ENCODE results near the gene DYNLL1.

Gene DYNLL1

DNA sequence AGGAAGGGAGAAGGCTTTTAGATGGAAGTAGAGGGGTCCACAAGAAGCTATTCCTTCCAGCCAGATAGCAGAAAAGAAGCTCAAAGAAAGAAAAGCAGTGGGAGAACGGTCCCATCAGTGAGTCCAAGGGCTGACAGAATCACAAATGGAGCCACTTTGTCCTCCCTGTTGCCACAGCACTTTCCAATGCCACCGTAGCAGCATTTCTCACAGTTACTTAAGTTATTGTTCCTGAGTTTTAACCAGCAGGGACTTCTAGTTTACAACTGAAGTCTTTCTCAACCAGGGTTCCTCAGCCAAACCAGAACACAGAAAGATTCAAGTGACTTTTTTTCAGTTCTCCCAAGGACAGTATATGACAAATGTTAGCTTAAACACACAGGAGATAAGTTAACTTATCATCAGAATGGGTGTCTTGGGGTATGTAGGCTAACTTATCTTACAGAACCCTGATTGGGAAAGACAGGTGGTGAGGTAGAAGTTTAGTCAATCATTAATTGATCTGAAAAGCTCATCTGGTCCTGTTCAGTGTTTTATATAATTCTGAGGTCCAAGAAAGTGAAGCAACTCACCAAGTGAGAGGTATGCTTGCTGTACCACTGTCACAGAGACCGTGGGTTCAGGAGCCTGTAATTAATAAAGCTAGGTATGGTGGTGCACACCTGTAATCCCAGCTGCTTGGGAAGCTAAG is 42.7 kb upstream of the DYNLL1 start:
- peak overlapping the region; percentile 74 for H3K27ac ChIP-seq (ENCODE audit: low read depth, low read length)
- H3K4me3 ChIP-seq (ENCODE audit: low read length) = peak overlapping the region; percentile 38
- H3K4me1 ChIP-seq (ENCODE audit: control insufficient read depth, low read length) = peaks cover 51% of the 10 kb centered on the region
- no peaks in the 10 kb centered on the region for H3K27me3 ChIP-seq (ENCODE audit: control insufficient read depth, low read length)
- H3K36me3 ChIP-seq (ENCODE audit: control insufficient read depth, low read length) = peaks cover 74% of the 10 kb centered on the region
- H3K79me2 ChIP-seq (ENCODE audit: control insufficient read depth, low read length) = peaks cover 63% of the 10 kb centered on the region
- peaks cover 41% of the 10 kb centered on the region for H3F3A ChIP-seq (ENCODE audit: control insufficient read depth, insufficient read depth)
- H3K4me2 ChIP-seq (ENCODE audit: low read length) = peak overlapping the region; percentile 62
- no peaks in the 10 kb centered on the region for H3K9me2 ChIP-seq (replicated peaks; ENCODE audit: control insufficient read depth, low read length)
- H4K20me1 ChIP-seq (ENCODE audit: control insufficient read depth, insufficient read depth, low read depth, low read length) = no peaks in the 10 kb centered on the region; the same call in 1 of the 2 replicates
- TF ChIP-seq, protein P1, sequence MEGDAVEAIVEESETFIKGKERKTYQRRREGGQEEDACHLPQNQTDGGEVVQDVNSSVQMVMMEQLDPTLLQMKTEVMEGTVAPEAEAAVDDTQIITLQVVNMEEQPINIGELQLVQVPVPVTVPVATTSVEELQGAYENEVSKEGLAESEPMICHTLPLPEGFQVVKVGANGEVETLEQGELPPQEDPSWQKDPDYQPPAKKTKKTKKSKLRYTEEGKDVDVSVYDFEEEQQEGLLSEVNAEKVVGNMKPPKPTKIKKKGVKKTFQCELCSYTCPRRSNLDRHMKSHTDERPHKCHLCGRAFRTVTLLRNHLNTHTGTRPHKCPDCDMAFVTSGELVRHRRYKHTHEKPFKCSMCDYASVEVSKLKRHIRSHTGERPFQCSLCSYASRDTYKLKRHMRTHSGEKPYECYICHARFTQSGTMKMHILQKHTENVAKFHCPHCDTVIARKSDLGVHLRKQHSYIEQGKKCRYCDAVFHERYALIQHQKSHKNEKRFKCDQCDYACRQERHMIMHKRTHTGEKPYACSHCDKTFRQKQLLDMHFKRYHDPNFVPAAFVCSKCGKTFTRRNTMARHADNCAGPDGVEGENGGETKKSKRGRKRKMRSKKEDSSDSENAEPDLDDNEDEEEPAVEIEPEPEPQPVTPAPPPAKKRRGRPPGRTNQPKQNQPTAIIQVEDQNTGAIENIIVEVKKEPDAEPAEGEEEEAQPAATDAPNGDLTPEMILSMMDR (IDR thresholded peaks at IDR 0.05; ENCODE audit: low read depth, low read length, poor library complexity, severe bottlenecking) = no peak
- no peak for TF ChIP-seq EZH2phosphoT487 (IDR thresholded peaks at IDR 0.05; ENCODE audit: borderline replicate concordance, low read length)
- H3K9me3 ChIP-seq (ENCODE audit: control insufficient read depth, insufficient read depth, low read length) = no peaks in the 10 kb centered on the region

DNA sequence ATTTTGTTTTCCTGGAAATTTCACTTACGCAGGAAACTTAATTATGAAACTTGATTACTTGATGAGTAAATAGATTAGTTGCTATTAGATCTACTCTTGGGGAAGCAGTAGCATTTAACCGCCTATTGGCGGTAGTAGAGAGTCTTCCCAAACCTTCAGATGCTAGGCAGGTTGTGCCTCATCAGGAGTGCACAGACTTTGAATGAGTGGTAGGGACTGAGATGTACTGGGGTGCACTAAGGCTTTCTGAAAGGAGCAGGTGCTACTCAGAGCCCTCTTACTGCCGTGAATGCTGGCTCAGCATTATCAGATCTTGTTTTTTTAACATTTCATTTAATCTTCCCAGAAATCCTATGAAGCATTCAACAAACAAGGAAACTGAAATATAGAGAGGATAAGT is 41.9 kb upstream of the DYNLL1 start:
- H4K20me1 ChIP-seq (ENCODE audit: control insufficient read depth, insufficient read depth, low read depth, low read length) = no peaks in the 10 kb centered on the region; the same call in 1 of the 2 replicates
- peaks cover 45% of the 10 kb centered on the region for H3F3A ChIP-seq (ENCODE audit: control insufficient read depth, insufficient read depth)
- peaks cover 55% of the 10 kb centered on the region for H3K79me2 ChIP-seq (ENCODE audit: control insufficient read depth, low read length)
- TF ChIP-seq, protein P1 (IDR thresholded peaks at IDR 0.05; ENCODE audit: low read depth, low read length, poor library complexity, severe bottlenecking) = peak; percentile 69
- TF ChIP-seq EZH2phosphoT487 (IDR thresholded peaks at IDR 0.05; ENCODE audit: borderline replicate concordance, low read length) = no peak
- peaks cover 79% of the 10 kb centered on the region for H3K36me3 ChIP-seq (ENCODE audit: control insufficient read depth, low read length)
- H3K9me2 ChIP-seq (replicated peaks; ENCODE audit: control insufficient read depth, low read length) = no peaks in the 10 kb centered on the region
- H3K4me2 ChIP-seq (ENCODE audit: low read length) = peak overlapping the region; percentile 62
- peaks cover 50% of the 10 kb centered on the region for H3K4me1 ChIP-seq (ENCODE audit: control insufficient read depth, low read length)
- H3K4me3 ChIP-seq (ENCODE audit: low read length) = peak overlapping the region; percentile 38
- no peaks in the 10 kb centered on the region for H3K9me3 ChIP-seq (ENCODE audit: control insufficient read depth, insufficient read depth, low read length)
- H3K27ac ChIP-seq (ENCODE audit: low read depth, low read length) = peak overlapping the region; percentile 74
- H3K27me3 ChIP-seq (ENCODE audit: control insufficient read depth, low read length) = no peaks in the 10 kb centered on the region

DNA sequence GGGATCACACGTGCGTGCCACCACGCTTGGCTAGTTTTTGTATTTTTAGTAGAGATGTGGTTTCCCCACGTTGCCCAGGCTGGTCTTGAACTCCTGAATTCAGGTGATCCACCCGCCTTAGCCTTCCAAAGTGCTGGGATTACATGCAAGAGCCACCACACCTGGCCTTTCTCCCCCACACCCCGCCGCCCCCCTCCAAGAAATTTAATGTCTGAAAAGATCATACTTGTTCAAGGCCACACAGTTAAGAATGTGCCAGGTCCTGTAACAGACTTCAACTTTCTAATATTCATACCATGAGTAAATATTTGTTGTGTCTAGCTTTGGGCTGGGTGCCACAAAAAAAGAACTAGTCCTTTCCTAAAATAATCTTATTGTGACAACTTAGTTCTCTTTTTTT is 40.6 kb upstream of the DYNLL1 start:
- H3K36me3 ChIP-seq (ENCODE audit: control insufficient read depth, low read length) = peaks cover 78% of the 10 kb centered on the region
- H3K27me3 ChIP-seq (ENCODE audit: control insufficient read depth, low read length) = no peaks in the 10 kb centered on the region
- peaks cover 44% of the 10 kb centered on the region for H3K79me2 ChIP-seq (ENCODE audit: control insufficient read depth, low read length)
- H3K27ac ChIP-seq (ENCODE audit: low read depth, low read length) = peak overlapping the region; percentile 74
- H3K4me1 ChIP-seq (ENCODE audit: control insufficient read depth, low read length) = peaks cover 47% of the 10 kb centered on the region
- H3F3A ChIP-seq (ENCODE audit: control insufficient read depth, insufficient read depth) = peaks cover 51% of the 10 kb centered on the region
- TF ChIP-seq, protein P1 (IDR thresholded peaks at IDR 0.05; ENCODE audit: low read depth, low read length, poor library complexity, severe bottlenecking) = no peak
- no peak for TF ChIP-seq EZH2phosphoT487 (IDR thresholded peaks at IDR 0.05; ENCODE audit: borderline replicate concordance, low read length)
- peak overlapping the region; percentile 62 for H3K4me2 ChIP-seq (ENCODE audit: low read length)
- no peaks in the 10 kb centered on the region for H3K9me3 ChIP-seq (ENCODE audit: control insufficient read depth, insufficient read depth, low read length)
- H3K4me3 ChIP-seq (ENCODE audit: low read length) = 0 out of 2 replicates have a peak overlapping the region, but pooled peaks have one; percentile 5
- no peaks in the 10 kb centered on the region for H3K9me2 ChIP-seq (replicated peaks; ENCODE audit: control insufficient read depth, low read length)
- no peaks in the 10 kb centered on the region; the same call in 1 of the 2 replicates for H4K20me1 ChIP-seq (ENCODE audit: control insufficient read depth, insufficient read depth, low read depth, low read length)

Measured in DOHH2 (cell line).